IPS-15b (cell line): Measurements from ENCODE around the gene OR2S2.
"Not testable (repeated sequence)": the region's sequence is repeated elsewhere in the genome, so short reads cannot be mapped to it uniquely, and the experiment has no call there.

Experiments
- H3K27me3 ChIP-seq: one replicate; pipeline ENCODE4 v1.6.1; 2013; ENCODE audit warnings: low read length; ENCODE audit not compliant: control insufficient read depth, insufficient read depth
- H3K36me3 ChIP-seq: one replicate; pipeline ENCODE4 v1.6.1; 2013; ENCODE audit warnings: low read length; ENCODE audit not compliant: control insufficient read depth, insufficient read depth
- H3K4me1 ChIP-seq: one replicate; pipeline ENCODE4 v1.6.1; 2013; ENCODE audit warnings: mild to moderate bottlenecking, low read length; ENCODE audit not compliant: control insufficient read depth, insufficient read depth
- H3K4me3 ChIP-seq: one replicate; pipeline ENCODE4 v1.5.1; 2013; ENCODE audit warnings: low read depth, low read length
- H3K9ac ChIP-seq: one replicate; pipeline ENCODE4 v1.6.1; 2013; ENCODE audit warnings: low read depth, mild to moderate bottlenecking, low read length
- H3K9me3 ChIP-seq: one replicate; pipeline ENCODE4 v1.6.1; 2013; ENCODE audit warnings: mild to moderate bottlenecking, low read length; ENCODE audit not compliant: control insufficient read depth, insufficient read depth

The OR2S2 gene

DNA sequence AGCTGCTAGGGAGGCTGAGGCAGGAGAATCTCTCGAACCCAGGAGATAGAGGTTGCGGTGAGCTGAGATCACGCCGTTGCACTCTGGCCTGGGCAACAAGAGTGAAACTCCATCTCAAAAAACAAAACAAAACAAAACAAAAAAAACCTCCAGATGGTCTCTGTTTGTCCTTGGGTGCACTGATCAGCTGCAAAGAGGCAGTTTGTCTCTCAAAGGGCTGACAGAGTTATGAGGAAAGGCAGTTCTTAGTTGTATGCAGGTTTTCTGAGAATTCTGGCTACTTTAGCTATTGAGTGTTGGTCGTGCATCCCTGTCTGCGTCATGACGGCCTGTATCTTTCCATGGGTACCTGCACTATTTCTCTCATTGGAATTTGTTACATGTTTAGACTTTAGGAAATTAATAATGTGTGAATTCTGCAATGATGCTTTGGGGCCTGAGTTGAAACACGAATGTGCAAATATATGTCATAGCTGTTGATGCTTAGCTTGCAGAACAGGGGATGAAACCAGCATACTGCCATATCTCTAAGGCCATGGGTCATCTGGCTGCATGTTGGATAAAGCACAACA lies 18.2 kb downstream of the OR2S2 start:
- H3K9me3 ChIP-seq: no peaks in the 10 kb centered on the region
- H3K4me3 ChIP-seq: no peak overlapping the region
- peaks cover 46% of the 10 kb centered on the region for H3K27me3 ChIP-seq
- H3K36me3 ChIP-seq: no peaks in the 10 kb centered on the region
- no peaks in the 10 kb centered on the region for H3K4me1 ChIP-seq
- H3K9ac ChIP-seq: no peak overlapping the region

DNA sequence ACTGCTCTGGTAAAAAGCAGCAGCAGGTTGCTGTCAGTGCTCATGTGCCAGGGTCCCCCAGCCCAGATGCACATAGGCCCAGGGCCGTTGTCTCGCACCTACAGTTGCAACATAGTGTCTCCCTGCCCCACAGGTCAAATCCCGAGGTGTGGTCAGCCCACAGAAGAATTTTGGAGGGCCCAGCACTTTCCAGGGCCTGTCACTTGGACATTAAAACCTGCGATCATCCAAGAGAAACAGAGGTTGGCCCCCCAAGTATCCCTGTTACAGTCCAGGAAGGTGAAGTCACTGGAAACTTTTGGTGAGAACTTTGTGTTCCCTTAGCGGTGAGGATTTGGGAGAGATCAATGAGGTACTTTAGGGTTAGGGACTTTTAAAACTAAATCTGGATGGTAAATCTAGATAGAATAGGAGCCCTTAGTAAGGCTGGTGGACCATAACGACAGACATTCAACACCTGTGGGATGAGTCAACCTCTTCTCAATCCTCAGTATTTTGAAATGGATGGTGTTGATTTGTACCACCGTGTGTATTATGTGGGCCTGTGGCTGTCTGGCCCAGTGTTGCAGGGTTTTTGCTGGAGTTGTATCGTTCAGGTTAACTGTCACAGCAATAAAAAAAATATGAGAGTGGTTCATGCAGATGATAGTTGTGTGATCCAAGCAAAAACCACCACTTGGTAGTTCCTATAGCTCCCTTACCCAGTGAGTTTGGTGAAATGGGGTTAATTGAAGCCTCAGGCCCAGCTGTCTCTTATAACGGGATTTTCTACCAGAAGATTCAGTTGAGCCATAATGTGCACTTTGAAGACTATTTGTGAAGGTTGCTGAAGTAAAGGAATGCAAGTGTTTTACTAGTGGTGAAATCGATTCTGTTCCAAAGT lies 19.2 kb downstream of the OR2S2 start:
- Histone ChIP-seq H3K27me3 (peaks cover 36% of the 10 kb centered on the region), H3K4me1 (no peaks in the 10 kb centered on the region), H3K9me3 (no peaks in the 10 kb centered on the region), H3K36me3 (no peaks in the 10 kb centered on the region), H3K9ac (no peak overlapping the region), H3K4me3 (no peak overlapping the region)

GRCh38 chr9:35937227-35937626 lies 20.7 kb downstream of the OR2S2 start:
- H3K36me3 ChIP-seq: no peaks in the 10 kb centered on the region
- H3K9me3 ChIP-seq: no peaks in the 10 kb centered on the region
- H3K9ac ChIP-seq: no peak overlapping the region
- H3K27me3 ChIP-seq: peaks cover 21% of the 10 kb centered on the region
- H3K4me3 ChIP-seq: no peak overlapping the region
- H3K4me1 ChIP-seq: no peaks in the 10 kb centered on the region

DNA sequence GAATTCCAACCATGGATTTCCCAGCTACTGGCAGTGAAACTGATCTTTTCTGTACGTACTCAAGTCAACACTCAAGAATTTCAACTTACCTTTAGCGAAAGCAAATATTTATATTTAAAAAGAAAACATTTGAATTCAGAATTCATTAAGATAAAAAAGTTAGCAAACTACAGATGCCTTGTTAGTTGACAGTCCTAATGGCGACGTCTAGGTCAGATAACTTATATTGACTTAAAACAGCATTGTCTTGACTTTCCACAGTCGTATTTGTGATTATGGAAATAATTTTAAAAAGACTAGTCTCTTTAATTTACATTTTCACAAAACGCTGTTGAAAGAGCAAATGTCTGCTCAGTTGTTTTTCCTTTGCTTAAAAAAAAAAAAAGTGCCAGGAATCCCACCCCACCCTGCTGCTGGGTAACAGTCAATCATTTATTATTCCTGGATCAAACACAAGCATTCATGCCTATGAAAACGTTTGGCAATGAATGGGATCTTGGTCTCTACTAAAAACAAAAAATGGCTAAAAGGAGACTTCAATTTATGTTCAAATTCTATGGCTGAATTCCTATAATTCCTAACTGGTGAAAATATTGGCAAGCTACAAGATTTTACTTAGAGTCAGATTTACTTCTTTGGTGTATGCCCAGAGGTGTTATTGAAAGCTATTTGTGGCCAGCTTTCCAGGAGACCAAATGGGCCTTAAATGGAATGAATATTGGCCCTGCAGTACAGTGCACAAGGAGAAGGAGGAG lies 22.0 kb downstream of the OR2S2 start:
- Histone ChIP-seq H3K4me1 (no peaks in the 10 kb centered on the region), H3K4me3 (no peak overlapping the region), H3K27me3 (peaks cover 8% of the 10 kb centered on the region), H3K9ac (no peak overlapping the region), H3K9me3 (no peaks in the 10 kb centered on the region), H3K36me3 (no peaks in the 10 kb centered on the region)

DNA sequence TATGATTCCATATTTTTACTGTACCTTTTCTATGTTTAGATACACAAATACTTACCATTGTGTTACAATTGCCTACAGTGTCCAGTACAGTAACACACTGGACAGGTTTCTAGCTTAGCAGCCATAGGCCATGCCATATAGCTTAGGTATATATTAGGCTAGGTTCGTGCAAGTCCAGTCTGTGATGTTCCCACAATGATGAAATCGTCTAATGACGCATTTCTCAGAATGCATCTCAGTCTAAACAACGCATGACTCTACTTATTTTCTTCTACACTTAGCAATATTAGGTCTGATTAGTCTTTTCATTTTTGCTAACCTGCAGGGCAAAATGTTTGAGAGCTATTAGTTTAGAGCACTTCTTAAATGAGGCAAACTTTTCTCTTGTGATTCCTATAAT lies 22.7 kb downstream of the OR2S2 start:
- no peaks in the 10 kb centered on the region for H3K4me1 ChIP-seq
- H3K36me3 ChIP-seq: no peaks in the 10 kb centered on the region
- peaks cover 6% of the 10 kb centered on the region for H3K27me3 ChIP-seq
- H3K9me3 ChIP-seq: no peaks in the 10 kb centered on the region
- H3K4me3 ChIP-seq: no peak overlapping the region
- no peak overlapping the region for H3K9ac ChIP-seq

GRCh38 chr9:35934069-35934468 lies 23.9 kb downstream of the OR2S2 start:
- H3K4me3 ChIP-seq, H3K36me3 ChIP-seq, H3K27me3 ChIP-seq, H3K9ac ChIP-seq, H3K9me3 ChIP-seq, H3K4me1 ChIP-seq: not testable (repeated sequence)

DNA sequence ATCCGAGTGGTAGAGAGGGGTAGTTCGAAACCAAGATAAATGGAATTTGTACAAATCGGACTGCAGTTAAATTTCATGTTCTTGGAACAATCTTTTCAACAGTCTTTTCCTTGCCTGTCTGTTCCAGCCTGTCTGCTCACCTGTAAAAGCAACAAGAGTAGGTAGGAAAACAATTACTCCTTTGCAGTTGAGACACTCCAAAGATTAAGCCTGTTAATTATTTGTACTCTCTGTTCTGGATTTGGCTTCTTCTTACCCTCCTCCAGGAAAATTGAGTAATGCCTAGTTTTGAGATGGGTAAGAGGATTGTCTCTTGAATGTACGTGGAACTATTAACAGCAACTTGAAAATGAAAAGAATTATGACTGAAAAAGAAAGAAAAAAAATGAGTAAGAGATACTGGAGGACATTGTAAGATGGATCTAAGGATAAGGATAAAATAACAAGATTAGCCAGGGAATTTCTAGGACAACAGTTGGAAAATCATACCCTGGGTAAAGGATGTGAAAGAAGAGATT lies 24.3 kb downstream of the OR2S2 start:
- H3K4me3 ChIP-seq: no peak overlapping the region
- no peak overlapping the region for H3K9ac ChIP-seq
- no peaks in the 10 kb centered on the region for H3K9me3 ChIP-seq
- no peaks in the 10 kb centered on the region for H3K27me3 ChIP-seq
- H3K4me1 ChIP-seq: no peaks in the 10 kb centered on the region
- no peaks in the 10 kb centered on the region for H3K36me3 ChIP-seq

- Histone ChIP-seq H3K4me1 (no peaks in the 10 kb centered on the region), H3K27me3 (no peaks in the 10 kb centered on the region)
Measured at GRCh38 chr9:35932735-35933134, 25.2 kb downstream of the OR2S2 start.

DNA sequence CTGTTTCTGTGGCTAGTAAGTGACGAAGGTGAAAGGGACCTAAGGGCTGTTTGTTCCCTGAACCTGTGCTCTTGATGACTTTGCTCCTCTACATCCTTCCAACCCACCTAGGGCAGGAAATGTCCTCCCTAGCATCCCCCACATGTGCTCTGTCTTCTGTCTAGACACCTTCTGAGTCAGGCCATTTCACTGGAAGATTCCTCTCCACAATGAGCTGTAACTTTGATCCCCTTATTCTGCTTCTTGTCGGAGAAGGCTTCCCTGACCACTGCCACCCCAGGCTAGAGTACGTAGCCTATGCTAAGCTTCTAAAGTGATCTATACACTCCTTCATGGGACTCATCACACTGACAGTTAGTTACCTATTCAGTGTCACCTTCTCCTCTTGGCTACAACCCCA lies 27.0 kb downstream of the OR2S2 start:
- no peaks in the 10 kb centered on the region for H3K9me3 ChIP-seq
- H3K36me3 ChIP-seq: no peaks in the 10 kb centered on the region
- no peak overlapping the region for H3K9ac ChIP-seq
- no peak overlapping the region for H3K4me3 ChIP-seq
- no peaks in the 10 kb centered on the region for H3K4me1 ChIP-seq
- no peaks in the 10 kb centered on the region for H3K27me3 ChIP-seq

More at GRCh38 chr9:35932735-35933134, 25.2 kb downstream of the OR2S2 start:
- no peaks in the 10 kb centered on the region for H3K9me3 ChIP-seq
- H3K36me3 ChIP-seq: no peaks in the 10 kb centered on the region
- no peak overlapping the region for H3K9ac ChIP-seq
- H3K4me3 ChIP-seq: no peak overlapping the region

DNA sequence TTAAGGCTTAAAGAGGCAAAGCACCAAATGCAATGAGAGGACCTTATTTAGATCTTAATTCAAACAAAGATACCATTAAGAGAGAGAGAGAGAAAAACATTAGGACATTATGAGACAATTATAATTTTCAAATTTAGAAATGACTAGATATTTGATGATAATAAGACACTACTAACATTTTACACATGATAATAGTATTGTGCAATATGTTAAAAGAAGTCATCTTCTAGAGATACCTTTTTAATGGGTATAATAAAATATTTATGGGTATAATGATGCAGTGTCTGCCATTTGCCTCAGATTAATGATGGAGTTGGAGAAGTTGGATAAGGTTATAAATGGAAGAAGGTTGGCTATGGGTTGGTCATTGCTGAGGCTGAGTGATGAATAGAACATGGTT lies 27.4 kb downstream of the OR2S2 start:
- H3K9me3 ChIP-seq: no peaks in the 10 kb centered on the region
- no peaks in the 10 kb centered on the region for H3K4me1 ChIP-seq
- H3K4me3 ChIP-seq: no peak overlapping the region
- no peak overlapping the region for H3K9ac ChIP-seq
- no peaks in the 10 kb centered on the region for H3K27me3 ChIP-seq
- H3K36me3 ChIP-seq: no peaks in the 10 kb centered on the region

GRCh38 chr9:35929453-35929718 lies 28.6 kb downstream of the OR2S2 start:
- Histone ChIP-seq H3K27me3 (no peaks in the 10 kb centered on the region), H3K4me1 (no peaks in the 10 kb centered on the region), H3K9ac (no peak overlapping the region), H3K4me3 (no peak overlapping the region), H3K36me3 (no peaks in the 10 kb centered on the region), H3K9me3 (no peaks in the 10 kb centered on the region)
